Heart right ventricle (tissue), 16 donors: ENCODE measurements around the gene OPRPN. TPM values are rescaled to one million over a fixed set of nuclear protein-coding genes. Genes with fewer than 3 reads are reported as not detected.

Experiments used
- ATAC-seq, 8 donors: fragments of 200-7000 bp; cut with Tn5 transposase; one replicate each; pipeline ENCODE4 v1.9.1; 2020; ENCODE audit warnings: mild to moderate bottlenecking in 8 of 8, moderate library complexity in 8 of 8, moderate number of reproducible peaks in 1 of 8
- DNase-seq, 2 donors: peaks; one replicate each; pipeline ENCODE4 v3.0.0-alpha.2; 2020
- H3K27ac ChIP-seq, 10 donors: fragments of 200-600 bp; sonication (generic) in 2 of 10; one replicate each; pipeline versions ENCODE4 v1.5.0 to v1.8.0; 2020 to 2022; ENCODE audit warnings: mild to moderate bottlenecking in 3 of 10
- H3K27me3 ChIP-seq, 7 donors: fragments of 200-600 bp; one replicate each; pipeline ENCODE4 v1.8.0; 2021 to 2022; ENCODE audit warnings: mild to moderate bottlenecking in 2 of 7
- H3K36me3 ChIP-seq, 9 donors: fragments of 200-600 bp; sonication (generic) in 1 of 9; one replicate each; pipeline versions ENCODE4 v1.5.0 to v1.8.0; 2020 to 2022; ENCODE audit warnings: mild to moderate bottlenecking in 2 of 9
- H3K4me1 ChIP-seq, 9 donors: fragments of 200-600 bp; sonication (generic) in 1 of 9; one replicate each; pipeline versions ENCODE4 v1.5.0 to v1.8.0; 2020 to 2022; ENCODE audit warnings: mild to moderate bottlenecking in 4 of 9
- H3K4me3 ChIP-seq, 10 donors: fragments of 200-600 bp; sonication (generic) in 2 of 10; one replicate each; pipeline versions ENCODE4 v1.5.0 to v1.8.0; 2020 to 2022; ENCODE audit warnings: mild to moderate bottlenecking in 7 of 10, moderate library complexity in 2 of 10
- H3K9me3 ChIP-seq, 11 donors: fragments of 200-600 bp in 10 of 11; sonication (generic) in 2 of 11; one replicate each; pipeline versions ENCODE4 v1.5.0 to v1.8.0; 2013 to 2022; ENCODE audit warnings: mild to moderate bottlenecking in 2 of 11, control low read depth in 1 of 11, moderate library complexity in 1 of 11
- WGBS, 2 donors: extraction: QIAGEN DNeasy Blood & Tissue Kit; methylation state at CpG; one replicate each; pipeline ENCODE4 v1.1.7; 2013; ENCODE audit warnings: inconsistent platforms in 1 of 2; 5-methylcytosine and 5-hydroxymethylcytosine counted together
- intact Hi-C, 10 donors: fragments of 100-400 bp; cut with DNase I; formaldehyde crosslinking; loops; one replicate each; pipeline versions ENCODE4 v1.11.1 to v1.14.2; 2022
- polyA plus RNA-seq, 2 donors: library from polyadenylated mRNA; stranded (reverse); fragments of 200-250 nt; gene quantifications; one replicate each; pipeline ENCODE4 v1.2.3, GENCODE V29; 2013
- total RNA-seq, 10 donors: library from RNA; stranded (reverse); fragmentation: NEBNext Ultra II Directional in 3 of 10; extraction: Animal tissue kit (Norgen Biotek cat#: 25700) in 3 of 10; gene quantifications; one replicate each; pipeline versions ENCODE4 v1.2.1 to v1.2.4, GENCODE V29; 2021 to 2023
- TF ChIP-seq, protein P1 (sequence below), 9 donors: fragments of 200-600 bp; sonication (generic) in 2 of 9; IDR thresholded peaks; one replicate each; pipeline versions ENCODE4 v1.5.0 to v1.8.0; 2021 to 2022; ENCODE audit warnings: antibody characterized with exemption in 9 of 9, mild to moderate bottlenecking in 5 of 9, moderate library complexity in 1 of 9
- donor health status: Arrhythmogenic right ventricular cardiomyopathy.
- donor health status: ischemic (EF 13 %, LVEDD 7.1; RV severe dilation, severe dysfunction).
- donor health status: healthy with polysubstance abuse.
- donor health status: DM: no; HTN: yes; CAD: no.
- donor health status: DM: no; HTN: no; CAD: no.
- donor health status: ischemic (EF 25% LVEDD 6.9; RV normal size, moderate dysfunction).
- donor health status: ischemic (EF 25% LVEDD 5.7; RV mildly dilated, moderate dysfunction).
- donor health status: healthy.
- donor health status: DM: yes; HTN: yes; CAD: no.
- donor health status: Ischemic cardiomyopathy.
- donor health status: ischemic (EF 35%, LVEDD 5.7; RV mildly dilated, moderate dysfunction).
- donor health status: nonischemic (EF 11% LVEDD 7.7; RV severe dilation, severe dysfunction).
- donor health status: DM: yes; HTN: yes; CAD: no.
- donor health status: PGD.
- donor health status: ischemic (EF 29% LVEDD 5.4; RV normal size, mild dysfunction).
- donor health status: nonischemic (EF 23%, LVEDD 6.1; RV moderate dilation, normal function).

Gene OPRPN
- total and polyA plus RNA-seq, 12 donors: not detected

DNA sequence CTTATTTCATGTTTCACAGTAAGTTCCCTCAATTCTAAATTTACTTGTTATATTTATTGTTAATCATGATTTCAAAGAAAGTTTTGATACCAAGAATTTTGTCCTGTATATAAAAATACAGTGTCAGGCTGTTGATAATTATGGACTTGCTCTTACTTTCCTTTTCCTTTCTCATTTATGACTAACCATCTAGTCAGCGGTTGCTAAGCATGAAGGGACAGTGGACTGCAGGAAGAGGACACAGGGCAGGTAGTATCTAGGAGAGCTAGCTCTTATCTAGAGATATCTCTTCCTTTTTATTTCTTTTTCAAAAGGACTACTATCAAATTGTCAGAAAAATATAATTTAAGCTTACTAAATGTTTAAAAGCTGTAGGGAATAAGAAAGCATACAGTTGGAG lies 1.6 kb downstream of the OPRPN start:
- intact Hi-C loops: no loop called here
- TF ChIP-seq, protein P1, sequence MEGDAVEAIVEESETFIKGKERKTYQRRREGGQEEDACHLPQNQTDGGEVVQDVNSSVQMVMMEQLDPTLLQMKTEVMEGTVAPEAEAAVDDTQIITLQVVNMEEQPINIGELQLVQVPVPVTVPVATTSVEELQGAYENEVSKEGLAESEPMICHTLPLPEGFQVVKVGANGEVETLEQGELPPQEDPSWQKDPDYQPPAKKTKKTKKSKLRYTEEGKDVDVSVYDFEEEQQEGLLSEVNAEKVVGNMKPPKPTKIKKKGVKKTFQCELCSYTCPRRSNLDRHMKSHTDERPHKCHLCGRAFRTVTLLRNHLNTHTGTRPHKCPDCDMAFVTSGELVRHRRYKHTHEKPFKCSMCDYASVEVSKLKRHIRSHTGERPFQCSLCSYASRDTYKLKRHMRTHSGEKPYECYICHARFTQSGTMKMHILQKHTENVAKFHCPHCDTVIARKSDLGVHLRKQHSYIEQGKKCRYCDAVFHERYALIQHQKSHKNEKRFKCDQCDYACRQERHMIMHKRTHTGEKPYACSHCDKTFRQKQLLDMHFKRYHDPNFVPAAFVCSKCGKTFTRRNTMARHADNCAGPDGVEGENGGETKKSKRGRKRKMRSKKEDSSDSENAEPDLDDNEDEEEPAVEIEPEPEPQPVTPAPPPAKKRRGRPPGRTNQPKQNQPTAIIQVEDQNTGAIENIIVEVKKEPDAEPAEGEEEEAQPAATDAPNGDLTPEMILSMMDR (IDR thresholded peaks at IDR 0.05): no peak
- WGBS, 2 donors: 86 to 93% methylated on average over 1 of the region's 1 CpG
- Histone ChIP-seq H3K4me1 (no peaks in the 10 kb centered on the region), H3K36me3 (no peaks in the 10 kb centered on the region), H3K27ac (no peak overlapping the region), H3K4me3 (no peak overlapping the region), H3K9me3 (peaks cover 0 to 3% (median 0%) of the 10 kb centered on the region in 11 donors), H3K27me3 (no peaks in the 10 kb centered on the region)
- DNase-seq (no peak), ATAC-seq (no peak)

DNA sequence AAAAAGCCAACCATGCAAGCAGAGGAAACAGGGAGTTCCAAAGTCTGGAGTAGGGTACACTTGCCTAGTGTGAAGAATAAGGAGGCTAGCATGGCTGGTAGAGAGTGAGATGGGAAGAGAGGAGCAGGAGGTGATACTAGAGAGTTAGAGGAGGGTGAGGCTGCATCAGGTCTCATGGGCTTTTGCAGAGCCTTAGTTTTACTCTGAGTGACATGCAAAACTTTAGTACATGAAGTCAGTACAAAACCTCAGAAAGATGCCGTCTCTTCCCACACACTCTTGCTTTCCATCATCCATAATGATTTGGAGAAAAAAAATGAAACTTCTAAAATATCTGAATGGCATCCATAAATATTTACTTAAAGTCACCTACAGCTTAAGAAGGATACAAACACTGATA lies 5.0 kb downstream of the OPRPN start:
- DNase-seq: no peak

DNA sequence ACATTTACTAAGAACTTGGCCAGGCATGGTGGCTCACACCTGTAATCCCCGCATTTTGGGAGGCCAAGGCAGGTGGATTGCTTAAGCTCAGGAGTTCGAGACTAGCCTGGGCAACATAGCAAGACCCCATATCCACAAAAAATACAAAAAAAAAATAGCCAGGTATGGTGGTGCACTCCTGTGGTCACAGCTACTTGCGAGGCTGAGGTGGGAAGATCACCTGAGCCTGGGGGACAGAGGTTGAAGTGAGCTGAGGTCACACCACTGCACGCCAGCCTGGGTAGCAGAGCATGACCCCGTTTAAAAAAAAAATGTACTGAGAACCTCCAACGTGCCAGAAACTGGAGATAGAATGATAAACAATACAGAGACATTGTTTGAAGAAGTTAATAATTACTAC lies 8.0 kb downstream of the OPRPN start:
- H3K36me3 ChIP-seq: no peaks in the 10 kb centered on the region
- ATAC-seq: no peak
- DNase-seq: no peak
- 68 to 71% methylated on average over 6 of the region's 6 CpGs for WGBS, 2 donors
- no peaks in the 10 kb centered on the region for H3K27me3 ChIP-seq
- TF ChIP-seq, protein P1 (IDR thresholded peaks at IDR 0.05): no peak
- no peaks in the 10 kb centered on the region for H3K4me1 ChIP-seq
- peaks cover 0 to 4% (median 0%) of the 10 kb centered on the region in 11 donors for H3K9me3 ChIP-seq
- intact Hi-C loops: no loop called here
- H3K4me3 ChIP-seq: no peak overlapping the region
- no peak overlapping the region for H3K27ac ChIP-seq

More for the DNA sequence above, 5.0 kb downstream of the OPRPN start:
- no peak overlapping the region for H3K4me3 ChIP-seq
- H3K36me3 ChIP-seq: no peaks in the 10 kb centered on the region
- H3K27ac ChIP-seq: no peak overlapping the region
- TF ChIP-seq, protein P1 (IDR thresholded peaks at IDR 0.05): no peak
- ATAC-seq: no peak
- peaks cover 0 to 3% (median 0%) of the 10 kb centered on the region in 11 donors for H3K9me3 ChIP-seq
- intact Hi-C loops: loop anchor here in 1 of 10 donors (5.0 kb wide), 1 partner anchor 1365 kb away; no protein-coding TSS in a partner anchor
- no peaks in the 10 kb centered on the region for H3K27me3 ChIP-seq
- H3K4me1 ChIP-seq: no peaks in the 10 kb centered on the region
- WGBS, 2 donors: 88 to 92% methylated on average over 1 of the region's 1 CpG

DNA sequence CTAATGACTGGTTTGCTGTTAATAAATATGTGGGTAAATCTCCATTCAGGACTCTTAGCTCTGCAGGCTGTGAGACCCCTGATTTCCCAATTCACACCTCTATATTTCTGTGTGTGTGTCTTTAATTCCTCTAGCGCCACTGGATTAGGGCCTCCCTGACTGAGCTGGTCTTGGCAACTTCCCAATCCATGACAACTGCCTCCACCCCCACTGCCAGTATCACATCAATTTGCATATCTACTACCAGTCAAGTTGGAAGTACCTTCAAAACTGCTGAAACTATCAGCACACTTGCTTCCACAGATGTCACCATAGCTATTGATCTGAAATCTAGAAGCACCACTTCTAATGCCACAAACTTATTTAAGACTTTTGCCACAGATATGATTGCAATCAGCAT lies 27.6 kb downstream of the OPRPN start:
- Histone ChIP-seq H3K4me1 (no peaks in the 10 kb centered on the region), H3K27ac (no peak overlapping the region), H3K9me3 (peaks cover 0 to 17% (median 0%) of the 10 kb centered on the region in 11 donors), H3K36me3 (no peaks in the 10 kb centered on the region), H3K4me3 (no peak overlapping the region), H3K27me3 (no peaks in the 10 kb centered on the region)
- DNase-seq (no peak), ATAC-seq (no peak)
- 69 to 71% methylated on average over 1 of the region's 1 CpG for WGBS, 2 donors
- intact Hi-C loops: no loop called here
- TF ChIP-seq, protein P1 (IDR thresholded peaks at IDR 0.05): no peak
